Heart right ventricle (tissue), 16 donors: ENCODE measurements around the gene HIVEP3. TPM values are rescaled to one million over a fixed set of nuclear protein-coding genes. Genes with fewer than 3 reads are reported as not detected.

Experiments
- ATAC-seq, 8 donors: fragments of 200-7000 bp; cut with Tn5 transposase; one replicate each; pipeline ENCODE4 v1.9.1; 2020; ENCODE audit warnings: mild to moderate bottlenecking in 8 of 8, moderate library complexity in 8 of 8, moderate number of reproducible peaks in 1 of 8
- DNase-seq, 2 donors: peaks; one replicate each; pipeline ENCODE4 v3.0.0-alpha.2; 2020
- H3K27ac ChIP-seq, 10 donors: fragments of 200-600 bp; sonication (generic) in 2 of 10; one replicate each; pipeline versions ENCODE4 v1.5.0 to v1.8.0; 2020 to 2022; ENCODE audit warnings: mild to moderate bottlenecking in 3 of 10
- H3K27me3 ChIP-seq, 7 donors: fragments of 200-600 bp; one replicate each; pipeline ENCODE4 v1.8.0; 2021 to 2022; ENCODE audit warnings: mild to moderate bottlenecking in 2 of 7
- H3K36me3 ChIP-seq, 9 donors: fragments of 200-600 bp; sonication (generic) in 1 of 9; one replicate each; pipeline versions ENCODE4 v1.5.0 to v1.8.0; 2020 to 2022; ENCODE audit warnings: mild to moderate bottlenecking in 2 of 9
- H3K4me1 ChIP-seq, 9 donors: fragments of 200-600 bp; sonication (generic) in 1 of 9; one replicate each; pipeline versions ENCODE4 v1.5.0 to v1.8.0; 2020 to 2022; ENCODE audit warnings: mild to moderate bottlenecking in 4 of 9
- H3K4me3 ChIP-seq, 10 donors: fragments of 200-600 bp; sonication (generic) in 2 of 10; one replicate each; pipeline versions ENCODE4 v1.5.0 to v1.8.0; 2020 to 2022; ENCODE audit warnings: mild to moderate bottlenecking in 7 of 10, moderate library complexity in 2 of 10
- H3K9me3 ChIP-seq, 11 donors: fragments of 200-600 bp in 10 of 11; sonication (generic) in 2 of 11; one replicate each; pipeline versions ENCODE4 v1.5.0 to v1.8.0; 2013 to 2022; ENCODE audit warnings: mild to moderate bottlenecking in 2 of 11, control low read depth in 1 of 11, moderate library complexity in 1 of 11
- WGBS, 2 donors: extraction: QIAGEN DNeasy Blood & Tissue Kit; methylation state at CpG; one replicate each; pipeline ENCODE4 v1.1.7; 2013; ENCODE audit warnings: inconsistent platforms in 1 of 2; 5-methylcytosine and 5-hydroxymethylcytosine counted together
- intact Hi-C, 10 donors: fragments of 100-400 bp; cut with DNase I; formaldehyde crosslinking; loops; one replicate each; pipeline versions ENCODE4 v1.11.1 to v1.14.2; 2022
- polyA plus RNA-seq, 2 donors: library from polyadenylated mRNA; stranded (reverse); fragments of 200-250 nt; gene quantifications; one replicate each; pipeline ENCODE4 v1.2.3, GENCODE V29; 2013
- total RNA-seq, 10 donors: library from RNA; stranded (reverse); fragmentation: NEBNext Ultra II Directional in 3 of 10; extraction: Animal tissue kit (Norgen Biotek cat#: 25700) in 3 of 10; gene quantifications; one replicate each; pipeline versions ENCODE4 v1.2.1 to v1.2.4, GENCODE V29; 2021 to 2023
- TF ChIP-seq, protein P1 (sequence below), 9 donors: fragments of 200-600 bp; sonication (generic) in 2 of 9; IDR thresholded peaks; one replicate each; pipeline versions ENCODE4 v1.5.0 to v1.8.0; 2021 to 2022; ENCODE audit warnings: antibody characterized with exemption in 9 of 9, mild to moderate bottlenecking in 5 of 9, moderate library complexity in 1 of 9
- donor health status: Arrhythmogenic right ventricular cardiomyopathy.
- donor health status: ischemic (EF 13 %, LVEDD 7.1; RV severe dilation, severe dysfunction).
- donor health status: healthy with polysubstance abuse.
- donor health status: DM: no; HTN: yes; CAD: no.
- donor health status: DM: no; HTN: no; CAD: no.
- donor health status: ischemic (EF 25% LVEDD 6.9; RV normal size, moderate dysfunction).
- donor health status: ischemic (EF 25% LVEDD 5.7; RV mildly dilated, moderate dysfunction).
- donor health status: healthy.
- donor health status: DM: yes; HTN: yes; CAD: no.
- donor health status: Ischemic cardiomyopathy.
- donor health status: ischemic (EF 35%, LVEDD 5.7; RV mildly dilated, moderate dysfunction).
- donor health status: nonischemic (EF 11% LVEDD 7.7; RV severe dilation, severe dysfunction).
- donor health status: DM: yes; HTN: yes; CAD: no.
- donor health status: PGD.
- donor health status: ischemic (EF 29% LVEDD 5.4; RV normal size, mild dysfunction).
- donor health status: nonischemic (EF 23%, LVEDD 6.1; RV moderate dilation, normal function).

Gene HIVEP3
- total and polyA plus RNA-seq, 12 donors: 2.6 to 7.5 (median 5.2) TPM

DNA sequence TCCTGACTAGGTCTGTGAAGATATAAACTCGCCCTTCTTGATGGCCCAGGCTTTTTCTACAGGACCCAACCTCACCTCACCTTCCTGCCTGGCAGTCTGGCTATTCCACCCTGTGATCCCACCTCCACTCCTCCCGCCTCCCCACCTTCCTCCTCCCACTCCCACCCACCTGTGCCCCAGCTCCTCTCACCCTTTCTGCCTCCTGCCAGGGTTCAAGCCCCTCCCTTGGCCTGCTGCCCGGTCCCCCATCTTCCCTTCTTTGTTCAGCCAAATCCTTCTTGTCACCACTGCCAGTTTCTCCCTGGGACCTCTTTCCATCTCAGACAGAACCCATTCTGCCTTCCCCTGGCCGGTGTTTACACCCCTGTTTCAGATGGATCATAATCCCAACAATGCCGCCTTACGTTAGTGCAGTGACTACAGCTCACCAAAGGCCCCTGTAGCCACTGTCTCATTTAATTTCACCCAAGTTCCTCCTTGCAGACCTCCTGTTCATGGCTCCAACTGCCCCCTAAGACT lies 306.7 kb downstream of the HIVEP3 start:
- H3K27me3 ChIP-seq: no peaks in the 10 kb centered on the region
- H3K4me3 ChIP-seq: no peak overlapping the region
- ATAC-seq: no peak
- peaks cover 0 to 13% (median 7%) of the 10 kb centered on the region in 9 donors for H3K4me1 ChIP-seq
- H3K9me3 ChIP-seq: peaks cover 0 to 2% (median 0%) of the 10 kb centered on the region in 11 donors
- no peak overlapping the region for H3K27ac ChIP-seq
- DNase-seq: no peak
- H3K36me3 ChIP-seq: no peaks in the 10 kb centered on the region
- intact Hi-C loops: no loop called here
- 95% methylated on average over 6 of the region's 6 CpGs for WGBS, 2 donors
- TF ChIP-seq, protein P1, sequence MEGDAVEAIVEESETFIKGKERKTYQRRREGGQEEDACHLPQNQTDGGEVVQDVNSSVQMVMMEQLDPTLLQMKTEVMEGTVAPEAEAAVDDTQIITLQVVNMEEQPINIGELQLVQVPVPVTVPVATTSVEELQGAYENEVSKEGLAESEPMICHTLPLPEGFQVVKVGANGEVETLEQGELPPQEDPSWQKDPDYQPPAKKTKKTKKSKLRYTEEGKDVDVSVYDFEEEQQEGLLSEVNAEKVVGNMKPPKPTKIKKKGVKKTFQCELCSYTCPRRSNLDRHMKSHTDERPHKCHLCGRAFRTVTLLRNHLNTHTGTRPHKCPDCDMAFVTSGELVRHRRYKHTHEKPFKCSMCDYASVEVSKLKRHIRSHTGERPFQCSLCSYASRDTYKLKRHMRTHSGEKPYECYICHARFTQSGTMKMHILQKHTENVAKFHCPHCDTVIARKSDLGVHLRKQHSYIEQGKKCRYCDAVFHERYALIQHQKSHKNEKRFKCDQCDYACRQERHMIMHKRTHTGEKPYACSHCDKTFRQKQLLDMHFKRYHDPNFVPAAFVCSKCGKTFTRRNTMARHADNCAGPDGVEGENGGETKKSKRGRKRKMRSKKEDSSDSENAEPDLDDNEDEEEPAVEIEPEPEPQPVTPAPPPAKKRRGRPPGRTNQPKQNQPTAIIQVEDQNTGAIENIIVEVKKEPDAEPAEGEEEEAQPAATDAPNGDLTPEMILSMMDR (IDR thresholded peaks at IDR 0.05): no peak

DNA sequence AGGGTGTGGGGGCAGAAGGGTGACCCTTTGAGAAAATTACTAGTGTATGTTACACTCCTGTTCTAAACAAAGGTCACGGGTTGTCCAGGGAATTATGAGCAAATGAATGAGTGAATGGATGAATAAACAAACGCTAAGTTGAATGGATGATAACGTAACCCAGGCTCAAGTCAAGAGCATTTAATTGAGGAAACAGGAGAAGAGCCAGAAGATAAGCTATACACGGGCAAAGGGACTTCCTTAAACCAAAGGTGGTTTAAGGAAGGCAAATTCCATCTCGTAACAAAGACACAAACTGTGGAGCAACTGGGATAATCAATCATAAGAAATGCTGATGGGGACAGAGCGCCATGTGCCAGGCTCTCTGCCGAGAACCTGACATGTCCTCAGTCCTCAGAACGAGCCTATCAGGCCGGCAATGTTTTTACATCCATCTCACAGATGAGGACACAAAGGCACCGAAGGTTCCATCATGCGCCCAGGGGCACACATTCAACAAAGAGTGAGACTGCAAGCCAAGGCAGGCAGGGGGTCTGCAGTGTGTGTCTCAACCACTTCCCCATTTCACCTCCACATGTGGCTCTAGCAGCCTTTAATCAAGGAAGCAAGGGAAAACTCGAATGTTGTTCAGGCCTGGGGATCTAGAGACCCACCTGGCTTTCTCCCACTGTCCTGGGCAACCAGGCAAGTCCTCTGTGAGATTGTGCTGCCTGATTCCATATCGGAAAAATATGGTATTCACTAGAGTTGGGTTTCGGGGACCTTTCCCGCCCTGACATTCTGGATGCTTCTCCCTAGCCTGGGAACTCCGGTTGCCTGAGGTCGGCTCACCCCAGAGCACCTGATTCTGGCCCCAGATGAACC lies 307.4 kb downstream of the HIVEP3 start:
- ATAC-seq: no peak
- Histone ChIP-seq H3K4me3 (no peak overlapping the region), H3K27ac (no peak overlapping the region), H3K9me3 (peaks cover 0 to 6% (median 0%) of the 10 kb centered on the region in 11 donors), H3K4me1 (peaks cover 0 to 13% (median 7%) of the 10 kb centered on the region in 9 donors), H3K36me3 (no peaks in the 10 kb centered on the region), H3K27me3 (no peaks in the 10 kb centered on the region)
- intact Hi-C loops: no loop called here
- DNase-seq: no peak
- WGBS, 2 donors: 93 to 94% methylated on average over 17 of the region's 17 CpGs
- TF ChIP-seq, protein P1 (IDR thresholded peaks at IDR 0.05): no peak

DNA sequence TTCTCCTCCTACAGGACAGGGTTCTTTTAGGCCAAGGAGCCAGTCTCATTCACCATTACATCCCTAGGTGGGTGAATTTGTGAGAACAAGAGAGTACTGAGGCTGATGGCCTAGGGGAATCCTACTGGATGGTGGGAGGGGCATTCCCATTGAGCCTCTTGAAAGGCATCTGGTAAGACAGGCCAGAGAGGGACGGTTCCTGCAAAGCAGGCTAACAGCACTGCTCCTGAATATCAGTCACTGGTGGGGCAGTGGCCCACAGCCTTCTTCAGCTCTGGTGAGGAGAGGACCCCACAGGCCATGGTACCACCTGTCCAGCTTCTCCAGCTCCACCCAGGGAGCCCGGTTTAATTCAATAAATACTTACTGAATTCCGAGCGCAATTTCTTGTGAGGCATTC lies 308.4 kb downstream of the HIVEP3 start:
- no peaks in the 10 kb centered on the region for H3K36me3 ChIP-seq
- ATAC-seq (no peak), DNase-seq (no peak)
- no peak overlapping the region for H3K27ac ChIP-seq
- peaks cover 0 to 6% (median 0%) of the 10 kb centered on the region in 11 donors for H3K9me3 ChIP-seq
- TF ChIP-seq, protein P1 (IDR thresholded peaks at IDR 0.05): no peak
- intact Hi-C loops: no loop called here
- H3K27me3 ChIP-seq: no peaks in the 10 kb centered on the region
- peaks cover 0 to 13% (median 7%) of the 10 kb centered on the region in 9 donors for H3K4me1 ChIP-seq
- no peak overlapping the region for H3K4me3 ChIP-seq
- WGBS, 2 donors: 96 to 100% methylated on average over 4 of the region's 4 CpGs

DNA sequence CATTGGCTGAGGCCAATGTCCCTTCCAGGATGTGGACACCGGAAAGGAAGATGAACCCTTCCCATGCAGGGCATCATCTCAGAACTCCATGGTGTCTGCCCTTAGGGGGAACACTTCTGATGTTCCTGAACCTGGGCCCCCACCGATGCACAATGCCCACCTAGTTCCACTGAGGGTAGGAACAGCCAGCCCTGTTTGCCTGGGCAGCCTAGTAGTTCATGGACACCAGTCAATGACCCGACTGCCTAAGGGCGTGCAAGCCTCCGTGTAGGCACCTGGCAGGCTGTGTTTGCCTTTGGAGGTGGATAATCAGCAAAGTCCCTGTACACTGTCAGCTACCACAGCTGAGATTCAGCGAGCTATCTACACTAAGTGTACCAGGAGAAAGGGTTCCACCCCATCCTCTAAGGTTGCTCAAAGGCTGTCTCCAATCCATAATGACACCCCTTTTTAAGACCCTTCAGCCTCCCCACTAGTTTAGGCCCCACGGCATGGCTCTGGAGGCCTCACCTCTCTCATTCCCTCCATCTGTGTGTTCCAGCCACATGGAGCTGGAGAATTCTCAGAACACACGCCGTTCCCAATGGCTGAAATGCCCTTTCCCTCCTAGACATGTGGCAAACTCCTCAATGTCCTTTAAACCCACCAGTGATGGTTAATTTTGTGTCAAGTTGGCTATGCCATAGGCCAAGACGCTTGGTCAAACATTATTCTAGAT lies 309.4 kb downstream of the HIVEP3 start:
- Histone ChIP-seq H3K4me3 (no peak overlapping the region), H3K9me3 (peaks cover 0 to 6% (median 0%) of the 10 kb centered on the region in 11 donors), H3K36me3 (no peaks in the 10 kb centered on the region), H3K4me1 (peaks cover 0 to 13% (median 7%) of the 10 kb centered on the region in 9 donors), H3K27me3 (no peaks in the 10 kb centered on the region), H3K27ac (no peak overlapping the region)
- intact Hi-C loops: no loop called here
- TF ChIP-seq, protein P1 (IDR thresholded peaks at IDR 0.05): no peak
- DNase-seq (no peak), ATAC-seq (no peak)
- WGBS, 2 donors: 96 to 97% methylated on average over 10 of the region's 10 CpGs
